ENCODE measurements around the gene PKD1L1. TPM values are rescaled to one million over a fixed set of nuclear protein-coding genes. Genes with fewer than 3 reads are reported as not detected.
A peak's percentile ranks its signal among the peaks of the same experiment; 100 is the strongest.
"Not testable (repeated sequence)": the region's sequence is repeated elsewhere in the genome, so short reads cannot be mapped to it uniquely, and the experiment has no call there.

Gene PKD1L1
- 0.30 TPM for total RNA-seq

- DNase-seq, result no peak
Observed at GRCh38 chr7:47948141-47948790, at the start of gene PKD1L1. TSS of gene PKD1L1 (minus strand) at chr7:47948466. CDS start at chr7:47948440, 26 bp downstream.

- no peak for DNase-seq
Observed at GRCh38 chr7:47992446-47992845, 44.2 kb upstream of the PKD1L1 start.

- DNase-seq, result peak; percentile 50
Observed at GRCh38 chr7:47991741-47992311, 43.6 kb upstream of the PKD1L1 start.

- no peak for DNase-seq
Observed at GRCh38 chr7:47991270-47991669, 43.0 kb upstream of the PKD1L1 start.

GRCh38 chr7:47990592-47990991 is 42.3 kb upstream of the PKD1L1 start:
- no peak for DNase-seq

GRCh38 chr7:47989607-47990400 is 41.5 kb upstream of the PKD1L1 start:
- not testable (repeated sequence) for DNase-seq

- DNase-seq, result no peak
Observed at GRCh38 chr7:47988496-47989386, 40.5 kb upstream of the PKD1L1 start.

- DNase-seq, result peak; percentile 6
Observed at GRCh38 chr7:47982610-47983009, 34.3 kb upstream of the PKD1L1 start.

GRCh38 chr7:47980648-47981047 is 32.4 kb upstream of the PKD1L1 start:
- not testable (repeated sequence) for DNase-seq

GRCh38 chr7:47979832-47980181 is 31.5 kb upstream of the PKD1L1 start:
- no peak for DNase-seq

GRCh38 chr7:47979145-47979831 is 31.0 kb upstream of the PKD1L1 start, which contains the start of gene HUS1:
TSS of gene HUS1 (minus strand) at chr7:47979615. CDS start at chr7:47979519, 96 bp downstream.
- DNase-seq, result peak; percentile 87

- DNase-seq, result no peak
Observed at GRCh38 chr7:47978790-47979144, 30.5 kb upstream of the PKD1L1 start.

GRCh38 chr7:47973739-47974138 is 25.5 kb upstream of the PKD1L1 start:
- no peak for DNase-seq

- DNase-seq, result peak; percentile 78
Observed at GRCh38 chr7:47970761-47971160, 22.5 kb upstream of the PKD1L1 start.

- DNase-seq, result peak; percentile 40
Observed at GRCh38 chr7:47968847-47969774, 20.8 kb upstream of the PKD1L1 start.

- no peak for DNase-seq
Observed at GRCh38 chr7:47967708-47968107, 19.4 kb upstream of the PKD1L1 start.

GRCh38 chr7:47967123-47967522 is 18.9 kb upstream of the PKD1L1 start:
- DNase-seq, result no peak

- DNase-seq, result no peak
Observed at GRCh38 chr7:47965456-47965855, 17.2 kb upstream of the PKD1L1 start.

GRCh38 chr7:47962262-47962661 is 14.0 kb upstream of the PKD1L1 start:
- DNase-seq, result no peak

- DNase-seq, result no peak
Observed at GRCh38 chr7:47957156-47957555, 8.9 kb upstream of the PKD1L1 start.

- DNase-seq, result no peak
Observed at GRCh38 chr7:47956220-47956619, 8.0 kb upstream of the PKD1L1 start.
